GM18868 (cell line): ENCODE data around the gene CHTF18.
"Not testable (repeated sequence)": the region's sequence is repeated elsewhere in the genome, so short reads cannot be mapped to it uniquely, and the experiment has no call there.

ENCODE experiments used
- ATAC-seq: cut with Tn5 transposase; IDR thresholded peaks from one replicate; pipeline ENCODE4 v1.9.1; 2021; ENCODE audit warnings: mild to moderate bottlenecking, moderate library complexity; ENCODE audit not compliant: unreplicated experiment

The CHTF18 gene

GRCh38 chr16:824194-824593 lies 35.8 kb downstream of the CHTF18 start:
- ATAC-seq = no peak

GRCh38 chr16:824601-825000 lies 36.2 kb downstream of the CHTF18 start:
- no peak for ATAC-seq

- no peak for ATAC-seq
Observed at GRCh38 chr16:825341-826061, 37.1 kb downstream of the CHTF18 start.

- ATAC-seq = no peak
Observed at GRCh38 chr16:827513-827912, 39.1 kb downstream of the CHTF18 start.

- ATAC-seq = no peak
Observed at GRCh38 chr16:828891-829290, 40.5 kb downstream of the CHTF18 start.

GRCh38 chr16:830107-830870 lies 41.9 kb downstream of the CHTF18 start:
- no peak for ATAC-seq

GRCh38 chr16:830871-831570 lies 42.6 kb downstream of the CHTF18 start:
- ATAC-seq = no peak

GRCh38 chr16:831571-832413 lies 43.4 kb downstream of the CHTF18 start:
- ATAC-seq = no peak

GRCh38 chr16:832652-833336 lies 44.4 kb downstream of the CHTF18 start:
- ATAC-seq = no peak

GRCh38 chr16:833411-833810 lies 45.0 kb downstream of the CHTF18 start:
- ATAC-seq = no peak

GRCh38 chr16:835373-835772 lies 47.0 kb downstream of the CHTF18 start:
- ATAC-seq = no peak

- no peak for ATAC-seq
Observed at GRCh38 chr16:836221-836620, 47.8 kb downstream of the CHTF18 start.

- ATAC-seq = not testable (repeated sequence)
Observed at GRCh38 chr16:836822-837221, 48.4 kb downstream of the CHTF18 start.

- no peak for ATAC-seq
Observed at GRCh38 chr16:838741-839140, 50.3 kb downstream of the CHTF18 start.

GRCh38 chr16:839643-840408 lies 51.4 kb downstream of the CHTF18 start:
- ATAC-seq = no peak

- no peak for ATAC-seq
Observed at GRCh38 chr16:840561-841454, 52.4 kb downstream of the CHTF18 start.

GRCh38 chr16:841455-842060 lies 53.1 kb downstream of the CHTF18 start:
- ATAC-seq = no peak

GRCh38 chr16:842061-842476 lies 53.6 kb downstream of the CHTF18 start:
- no peak for ATAC-seq
